ENCODE results near the gene ATP13A3. TPM values are rescaled to one million over a fixed set of nuclear protein-coding genes. Genes with fewer than 3 reads are reported as not detected.

ATP13A3 gene
- total and polyA plus RNA-seq, 9 of the 15 experiments (the other 6 are each of a cell fraction or from before 2014, with no cell fraction given), result 16.6 to 135 (median 86.6) TPM

GRCh38 chr3:194439881-194440550 is 46.8 kb downstream of the ATP13A3 start (continued):
- TF ChIP-seq SP2 (IDR thresholded peaks at IDR 0.05; ENCODE audit: extremely low read depth, low read depth, low read length, poor library complexity, severe bottlenecking) (no peak), ZNF785 (CRISPR knock-in tag; IDR thresholded peaks at IDR 0.05) (no peak)

GRCh38 chr3:194434503-194434902 is 52.3 kb downstream of the ATP13A3 start:
- ATAC-seq, result no peak

More at GRCh38 chr3:194434503-194434902, 52.3 kb downstream of the ATP13A3 start:
- no peaks in the 10 kb centered on the region for H4K20me1 ChIP-seq (replicated peaks; ENCODE audit: control insufficient read depth, insufficient read depth, low read length)
- intact Hi-C loops (cut with micrococcal nuclease), result no loop called here
- DNase-seq (ENCODE audit: extremely low read depth in 1 of 4, low spot score in 3 of 4) (no peak), FAIRE-seq (no peak)
- ChIA-PET CTCF (ENCODE audit: low intra/inter-chr PET ratio) (no interaction called here), POLR2A (interaction anchor here (0.7 kb wide), 1 partner anchor 9 kb away, joined by 3 read pairs; no protein-coding TSS in a partner anchor)
- WGBS (ENCODE audit: insufficient coverage, low coverage, missing lambda C conversion rate), result 100% methylated on average over 3 of the region's 3 CpGs
- peaks cover 91% of the 10 kb centered on the region for H3K36me3 ChIP-seq (ENCODE audit: control insufficient read depth, insufficient read depth, low read length)
- no peaks in the 10 kb centered on the region for H3K27me3 ChIP-seq (ENCODE audit: control insufficient read depth in 2 of 2, insufficient read depth in 2 of 2, low read length in 2 of 2)
- H3K9ac ChIP-seq (ENCODE audit: insufficient read depth in 1 of 2, low read depth in 2 of 2, low read length in 2 of 2), result no peak overlapping the region
- H3K27ac ChIP-seq (ENCODE audit: extremely low read depth, low read depth, low read length), result no peak overlapping the region
- no peaks in the 10 kb centered on the region for H3K9me1 ChIP-seq (ENCODE audit: control insufficient read depth, insufficient read depth, low read length)
- in situ Hi-C loops (cut with MboI), result no loop called here
- no peaks in the 10 kb centered on the region for H3K79me2 ChIP-seq (ENCODE audit: control insufficient read depth, insufficient read depth, low read length)
- H2AFZ ChIP-seq (ENCODE audit: low read depth, low read length), result no peak overlapping the region
- no peaks in the 10 kb centered on the region for H3K9me3 ChIP-seq (replicated peaks; ENCODE audit: control insufficient read depth, insufficient read depth, low read depth, low read length)
- H3K4me3 ChIP-seq, result no peak overlapping the region
- H3K4me1 ChIP-seq (replicated peaks in 1 of 2; ENCODE audit: control insufficient read depth in 2 of 2, insufficient read depth in 2 of 2, low read length in 2 of 2), result no peaks in the 10 kb centered on the region
- no TSS peak for BruUV-seq (replicated peaks)
- no peak overlapping the region for H3K4me2 ChIP-seq (ENCODE audit: insufficient read depth, low read length)
- TF ChIP-seq PRMT5 (CRISPR knock-in tag; IDR thresholded peaks at IDR 0.05) (no peak), MTF1 (CRISPR knock-in tag; IDR thresholded peaks at IDR 0.05; ENCODE audit: borderline replicate concordance) (no peak), RBM34 (IDR thresholded peaks at IDR 0.05; ENCODE audit: borderline replicate concordance, insufficient read depth, low read length) (no peak), SMARCA4 (IDR thresholded peaks at IDR 0.05) (no peak), ZNF507 (tag; conservative IDR thresholded peaks at IDR 0.05) (no peak), PHF20 (IDR thresholded peaks at IDR 0.05; ENCODE audit: partially characterized antibody) (no peak), ZNF121 (CRISPR knock-in tag; conservative IDR thresholded peaks at IDR 0.05) (peak; percentile 73), NBN (IDR thresholded peaks at IDR 0.05; ENCODE audit: low read depth) (no peak), ZNF197 (CRISPR knock-in tag; IDR thresholded peaks at IDR 0.05; ENCODE audit: low read depth) (no peak), RBM25 (IDR thresholded peaks at IDR 0.05; ENCODE audit: low read depth, low read length, severe bottlenecking) (peak; percentile 15), POLR2H (tag; IDR thresholded peaks at IDR 0.05; ENCODE audit: low read depth) (no peak), CXXC5 (CRISPR knock-in tag; IDR thresholded peaks at IDR 0.05) (no peak)
